Heart right ventricle (tissue), 16 donors: ENCODE measurements around the gene ATG2B. TPM values are rescaled to one million over a fixed set of nuclear protein-coding genes. Genes with fewer than 3 reads are reported as not detected.

Experiments used
- ATAC-seq, 8 donors: fragments of 200-7000 bp; cut with Tn5 transposase; one replicate each; pipeline ENCODE4 v1.9.1; 2020; ENCODE audit warnings: mild to moderate bottlenecking in 8 of 8, moderate library complexity in 8 of 8, moderate number of reproducible peaks in 1 of 8
- DNase-seq, 2 donors: peaks; one replicate each; pipeline ENCODE4 v3.0.0-alpha.2; 2020
- H3K27ac ChIP-seq, 10 donors: fragments of 200-600 bp; sonication (generic) in 2 of 10; one replicate each; pipeline versions ENCODE4 v1.5.0 to v1.8.0; 2020 to 2022; ENCODE audit warnings: mild to moderate bottlenecking in 3 of 10
- H3K27me3 ChIP-seq, 7 donors: fragments of 200-600 bp; one replicate each; pipeline ENCODE4 v1.8.0; 2021 to 2022; ENCODE audit warnings: mild to moderate bottlenecking in 2 of 7
- H3K36me3 ChIP-seq, 9 donors: fragments of 200-600 bp; sonication (generic) in 1 of 9; one replicate each; pipeline versions ENCODE4 v1.5.0 to v1.8.0; 2020 to 2022; ENCODE audit warnings: mild to moderate bottlenecking in 2 of 9
- H3K4me1 ChIP-seq, 9 donors: fragments of 200-600 bp; sonication (generic) in 1 of 9; one replicate each; pipeline versions ENCODE4 v1.5.0 to v1.8.0; 2020 to 2022; ENCODE audit warnings: mild to moderate bottlenecking in 4 of 9
- H3K4me3 ChIP-seq, 10 donors: fragments of 200-600 bp; sonication (generic) in 2 of 10; one replicate each; pipeline versions ENCODE4 v1.5.0 to v1.8.0; 2020 to 2022; ENCODE audit warnings: mild to moderate bottlenecking in 7 of 10, moderate library complexity in 2 of 10
- H3K9me3 ChIP-seq, 11 donors: fragments of 200-600 bp in 10 of 11; sonication (generic) in 2 of 11; one replicate each; pipeline versions ENCODE4 v1.5.0 to v1.8.0; 2013 to 2022; ENCODE audit warnings: mild to moderate bottlenecking in 2 of 11, control low read depth in 1 of 11, moderate library complexity in 1 of 11
- WGBS, 2 donors: extraction: QIAGEN DNeasy Blood & Tissue Kit; methylation state at CpG; one replicate each; pipeline ENCODE4 v1.1.7; 2013; ENCODE audit warnings: inconsistent platforms in 1 of 2; 5-methylcytosine and 5-hydroxymethylcytosine counted together
- intact Hi-C, 10 donors: fragments of 100-400 bp; cut with DNase I; formaldehyde crosslinking; loops; one replicate each; pipeline versions ENCODE4 v1.11.1 to v1.14.2; 2022
- polyA plus RNA-seq, 2 donors: library from polyadenylated mRNA; stranded (reverse); fragments of 200-250 nt; gene quantifications; one replicate each; pipeline ENCODE4 v1.2.3, GENCODE V29; 2013
- total RNA-seq, 10 donors: library from RNA; stranded (reverse); fragmentation: NEBNext Ultra II Directional in 3 of 10; extraction: Animal tissue kit (Norgen Biotek cat#: 25700) in 3 of 10; gene quantifications; one replicate each; pipeline versions ENCODE4 v1.2.1 to v1.2.4, GENCODE V29; 2021 to 2023
- TF ChIP-seq, protein P1 (sequence below), 9 donors: fragments of 200-600 bp; sonication (generic) in 2 of 9; IDR thresholded peaks; one replicate each; pipeline versions ENCODE4 v1.5.0 to v1.8.0; 2021 to 2022; ENCODE audit warnings: antibody characterized with exemption in 9 of 9, mild to moderate bottlenecking in 5 of 9, moderate library complexity in 1 of 9
- donor health status: Arrhythmogenic right ventricular cardiomyopathy.
- donor health status: ischemic (EF 13 %, LVEDD 7.1; RV severe dilation, severe dysfunction).
- donor health status: healthy with polysubstance abuse.
- donor health status: DM: no; HTN: yes; CAD: no.
- donor health status: DM: no; HTN: no; CAD: no.
- donor health status: ischemic (EF 25% LVEDD 6.9; RV normal size, moderate dysfunction).
- donor health status: ischemic (EF 25% LVEDD 5.7; RV mildly dilated, moderate dysfunction).
- donor health status: healthy.
- donor health status: DM: yes; HTN: yes; CAD: no.
- donor health status: Ischemic cardiomyopathy.
- donor health status: ischemic (EF 35%, LVEDD 5.7; RV mildly dilated, moderate dysfunction).
- donor health status: nonischemic (EF 11% LVEDD 7.7; RV severe dilation, severe dysfunction).
- donor health status: DM: yes; HTN: yes; CAD: no.
- donor health status: PGD.
- donor health status: ischemic (EF 29% LVEDD 5.4; RV normal size, mild dysfunction).
- donor health status: nonischemic (EF 23%, LVEDD 6.1; RV moderate dilation, normal function).

Gene ATG2B
- total and polyA plus RNA-seq, 12 donors = 2.4 to 20.2 (median 14.0) TPM

DNA sequence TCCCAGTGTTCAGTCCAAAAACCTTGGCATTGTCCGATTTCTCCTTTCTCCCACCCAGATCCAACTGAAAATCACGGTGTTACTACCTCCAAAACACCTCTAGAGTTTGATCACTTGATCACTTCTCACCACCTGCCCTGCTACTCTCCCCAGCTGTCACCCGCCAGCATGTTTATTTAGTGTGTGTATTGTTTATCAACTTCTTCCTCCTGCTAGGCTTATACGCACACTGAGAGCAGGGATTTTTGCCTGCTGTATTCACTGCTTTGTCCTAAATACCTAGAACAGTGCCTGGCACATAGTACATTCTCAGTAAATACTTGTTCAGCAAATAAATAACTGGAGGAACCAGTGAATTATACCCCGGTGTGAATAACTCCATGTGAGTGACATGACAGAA is 102.1 kb downstream of the ATG2B start:
- WGBS, 2 donors = 78% methylated on average over 5 of the region's 5 CpGs
- no peak overlapping the region for H3K27ac ChIP-seq
- ATAC-seq = no peak
- intact Hi-C loops = no loop called here
- H3K9me3 ChIP-seq = peaks cover 0 to 15% (median 6%) of the 10 kb centered on the region in 11 donors
- peaks cover 0 to 19% (median 8%) of the 10 kb centered on the region in 7 donors for H3K27me3 ChIP-seq
- TF ChIP-seq, protein P1, sequence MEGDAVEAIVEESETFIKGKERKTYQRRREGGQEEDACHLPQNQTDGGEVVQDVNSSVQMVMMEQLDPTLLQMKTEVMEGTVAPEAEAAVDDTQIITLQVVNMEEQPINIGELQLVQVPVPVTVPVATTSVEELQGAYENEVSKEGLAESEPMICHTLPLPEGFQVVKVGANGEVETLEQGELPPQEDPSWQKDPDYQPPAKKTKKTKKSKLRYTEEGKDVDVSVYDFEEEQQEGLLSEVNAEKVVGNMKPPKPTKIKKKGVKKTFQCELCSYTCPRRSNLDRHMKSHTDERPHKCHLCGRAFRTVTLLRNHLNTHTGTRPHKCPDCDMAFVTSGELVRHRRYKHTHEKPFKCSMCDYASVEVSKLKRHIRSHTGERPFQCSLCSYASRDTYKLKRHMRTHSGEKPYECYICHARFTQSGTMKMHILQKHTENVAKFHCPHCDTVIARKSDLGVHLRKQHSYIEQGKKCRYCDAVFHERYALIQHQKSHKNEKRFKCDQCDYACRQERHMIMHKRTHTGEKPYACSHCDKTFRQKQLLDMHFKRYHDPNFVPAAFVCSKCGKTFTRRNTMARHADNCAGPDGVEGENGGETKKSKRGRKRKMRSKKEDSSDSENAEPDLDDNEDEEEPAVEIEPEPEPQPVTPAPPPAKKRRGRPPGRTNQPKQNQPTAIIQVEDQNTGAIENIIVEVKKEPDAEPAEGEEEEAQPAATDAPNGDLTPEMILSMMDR (IDR thresholded peaks at IDR 0.05) = no peak
- H3K4me3 ChIP-seq = no peak overlapping the region
- H3K36me3 ChIP-seq = no peaks in the 10 kb centered on the region
- DNase-seq = no peak
- peaks cover 0 to 10% (median 0%) of the 10 kb centered on the region in 9 donors for H3K4me1 ChIP-seq

DNA sequence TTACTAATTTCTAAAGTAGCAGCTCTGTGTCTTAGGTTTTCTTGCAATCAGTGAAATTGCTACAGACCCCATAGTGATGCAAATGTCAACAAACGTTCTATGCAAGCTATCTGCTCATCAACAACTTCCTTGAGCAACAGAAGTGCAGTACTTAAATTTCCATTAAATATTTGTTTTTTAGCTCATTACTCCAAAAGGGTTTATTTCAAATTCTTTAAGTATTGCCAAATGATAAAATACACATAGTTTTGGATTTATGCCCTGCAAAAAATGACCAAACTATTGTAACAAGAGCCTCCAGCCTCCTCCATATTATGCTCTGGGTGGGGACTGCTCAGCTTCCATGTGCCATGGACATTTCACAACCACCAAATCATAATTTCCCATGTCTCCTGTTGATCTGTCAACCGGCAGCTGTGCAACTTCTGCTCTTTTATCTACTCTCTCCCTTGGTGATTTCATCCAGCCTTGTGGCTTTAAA is 102.8 kb downstream of the ATG2B start:
- ATAC-seq (peak in 1 of 8 donors; percentile 64), DNase-seq (no peak)
- Histone ChIP-seq H3K4me1 (peaks cover 0 to 16% (median 0%) of the 10 kb centered on the region in 9 donors), H3K9me3 (peaks cover 0 to 15% (median 6%) of the 10 kb centered on the region in 11 donors), H3K4me3 (no peak overlapping the region), H3K27ac (no peak overlapping the region), H3K36me3 (no peaks in the 10 kb centered on the region), H3K27me3 (peaks cover 0 to 19% (median 8%) of the 10 kb centered on the region in 7 donors)
- TF ChIP-seq, protein P1 (IDR thresholded peaks at IDR 0.05) = no peak
- intact Hi-C loops = no loop called here
- 48 to 58% methylated on average over 2 of the region's 2 CpGs for WGBS, 2 donors

DNA sequence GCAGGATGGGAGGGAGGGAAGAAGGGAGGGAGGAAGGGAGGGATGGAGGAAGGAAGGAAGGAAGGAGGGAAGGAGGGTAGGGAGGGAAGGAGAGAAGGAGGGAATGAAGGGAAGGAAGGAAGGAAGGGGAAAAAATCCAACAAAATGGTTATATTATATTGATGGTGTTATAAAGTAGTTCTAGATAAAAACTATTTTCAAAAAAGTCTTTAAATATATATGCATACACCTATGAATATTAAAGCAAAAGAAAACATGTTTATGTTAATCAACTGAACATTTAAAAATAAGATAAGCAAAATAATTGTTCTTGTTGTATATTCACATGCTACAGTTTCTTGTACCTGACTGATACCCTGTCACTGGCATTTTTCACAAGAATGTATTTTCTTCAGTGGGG is 105.2 kb downstream of the ATG2B start:
- H3K27ac ChIP-seq = no peak overlapping the region

DNA sequence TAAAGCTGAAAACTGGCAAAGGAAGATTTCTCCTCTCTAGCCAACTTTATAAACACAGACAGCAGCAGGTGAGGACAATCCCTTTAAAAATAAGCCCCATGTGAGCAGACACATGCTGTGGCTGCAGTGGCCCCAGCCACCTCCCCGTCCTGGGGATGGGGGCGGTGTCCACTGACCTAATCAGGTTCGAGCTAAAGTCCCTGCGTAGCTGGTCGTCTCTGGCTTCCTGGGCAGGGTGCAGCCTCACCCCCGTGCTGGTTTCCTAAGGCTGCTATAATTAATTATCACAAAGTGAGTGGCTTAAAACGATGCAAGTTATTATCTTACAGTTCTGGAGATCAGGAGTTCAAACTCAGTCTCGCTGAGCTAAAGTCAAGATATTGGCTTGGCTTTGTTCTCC is 106.1 kb downstream of the ATG2B start:
- Histone ChIP-seq H3K9me3 (peaks cover 0 to 15% (median 6%) of the 10 kb centered on the region in 11 donors), H3K27ac (no peak overlapping the region), H3K4me3 (peak overlapping the region in 1 of 10 donors; percentile 9), H3K4me1 (peaks cover 0 to 22% (median 0%) of the 10 kb centered on the region in 9 donors), H3K27me3 (peaks cover 0 to 33% (median 17%) of the 10 kb centered on the region in 7 donors), H3K36me3 (no peaks in the 10 kb centered on the region)
- TF ChIP-seq, protein P1 (IDR thresholded peaks at IDR 0.05) = no peak
- DNase-seq = no peak
- 57 to 61% methylated on average over 8 of the region's 8 CpGs for WGBS, 2 donors
- no peak for ATAC-seq
- intact Hi-C loops = no loop called here

More for the DNA sequence above, 105.2 kb downstream of the ATG2B start:
- Histone ChIP-seq H3K36me3 (no peaks in the 10 kb centered on the region), H3K4me3 (no peak overlapping the region), H3K4me1 (peaks cover 0 to 22% (median 0%) of the 10 kb centered on the region in 9 donors), H3K27me3 (peaks cover 0 to 25% (median 14%) of the 10 kb centered on the region in 7 donors), H3K9me3 (peaks cover 0 to 15% (median 6%) of the 10 kb centered on the region in 11 donors)
- DNase-seq (no peak), ATAC-seq (no peak)
- intact Hi-C loops = no loop called here
- TF ChIP-seq, protein P1 (IDR thresholded peaks at IDR 0.05) = no peak
